Panc1 (cell line): ENCODE data around the gene OTUD3. TPM values are rescaled to one million over a fixed set of nuclear protein-coding genes. Genes with fewer than 3 reads are reported as not detected.

Source experiments
- ATAC-seq: fragments of 200-7000 bp; cut with Tn5 transposase; 2 replicates; pipeline ENCODE4 v1.9.1; 2020; ENCODE audit warnings: mild to moderate bottlenecking, moderate library complexity
- BruUV-seq: library from RNA; stranded (reverse); fragments of 400-500 nt; replicated peaks from 2 replicates; lab custom pipeline; 2021; lab: Mats Ljungman, UMichigan
- CTCF ChIA-PET: fragments of 300-600 bp; sonication (Branson Sonifier 250); formaldehyde crosslinking; loops from one replicate; lab custom pipeline; 2022; ENCODE audit warnings: antibody characterized with exemption; lab: Charles Lee
- POLR2A ChIA-PET: fragments of 300-600 bp; sonication (Branson Sonifier 250); formaldehyde crosslinking; loops from one replicate; lab custom pipeline; 2022; ENCODE audit warnings: antibody characterized with exemption; lab: Charles Lee
- DNase-seq: peaks from one replicate; pipeline ENCODE4 v3.0.0-alpha.2; 2010; ENCODE audit warnings: low read depth, low spot score
- H3K27ac ChIP-seq: 2 replicates; pipeline ENCODE4 v1.5.1; 2011; ENCODE audit warnings: mild to moderate bottlenecking, low read length, inconsistent platforms
- H3K27me3 ChIP-seq: fragments of 200-500 bp; sonication (Bioruptor generic); 2 replicates; pipeline ENCODE4 v1.6.0; 2014; ENCODE audit warnings: low read length, inconsistent platforms; ENCODE audit not compliant: control insufficient read depth, insufficient read depth
- H3K36me3 ChIP-seq: fragments of 200-500 bp; sonication (Bioruptor generic); 2 replicates; pipeline ENCODE4 v1.5.1; 2014; ENCODE audit warnings: inconsistent platforms, mild to moderate bottlenecking, low read length, moderate library complexity; ENCODE audit not compliant: control insufficient read depth, insufficient read depth
- H3K4me1 ChIP-seq: 2 replicates; pipeline ENCODE4 v1.5.1; 2011; ENCODE audit warnings: inconsistent platforms, mild to moderate bottlenecking, low read length, moderate library complexity; ENCODE audit not compliant: control insufficient read depth, insufficient read depth
- H3K4me3 ChIP-seq, 2 experiments: 2 replicates each; pipeline ENCODE4 v1.5.1; 2011 to 2012; ENCODE audit warnings: low read depth in 2 of 2, low read length in 2 of 2, mild to moderate bottlenecking in 2 of 2, inconsistent platforms in 1 of 2, moderate library complexity in 1 of 2
- H3K9me3 ChIP-seq: fragments of 200-500 bp; sonication (Bioruptor generic); 2 replicates; pipeline ENCODE4 v1.5.1; 2014; ENCODE audit warnings: low read depth, mild to moderate bottlenecking, inconsistent platforms, low read length, moderate library complexity; ENCODE audit not compliant: control insufficient read depth, insufficient read depth
- POLR2AphosphoS5 ChIP-seq: IDR thresholded peaks from 2 replicates; pipeline ENCODE4 v1.6.1; 2012; ENCODE audit warnings: mild to moderate bottlenecking, low read depth, low read length, moderate library complexity
- SIN3A ChIP-seq: IDR thresholded peaks from 2 replicates; pipeline ENCODE4 v1.6.1; 2012; ENCODE audit warnings: low read depth, mild to moderate bottlenecking, low read length, moderate library complexity, borderline replicate concordance; ENCODE audit not compliant: insufficient read depth
- TCF7L2 ChIP-seq: IDR thresholded peaks from 2 replicates; pipeline ENCODE4 v1.6.1; 2011; ENCODE audit warnings: mild to moderate bottlenecking, low read depth, low read length, inconsistent platforms
- in situ Hi-C: cut with HindIII; loops from 2 replicates; pipeline ENCODE4 v1.10.0; 2016; ENCODE audit warnings: low sequenced_read_pairs, low pct_unique_long_range_greater_than_20kb
- intact Hi-C: fragments of 100-400 bp; cut with micrococcal nuclease; formaldehyde crosslinking; loops from one replicate; pipeline ENCODE4 v1.10.0; 2022; ENCODE audit not compliant: unreplicated experiment
- total RNA-seq: library from RNA; stranded (reverse); gene quantifications from one replicate; pipeline ENCODE4 v1.2.1, GENCODE V29; 2021; ENCODE audit not compliant: unreplicated experiment
- TF ChIP-seq, protein P1 (sequence below), 2 experiments: IDR thresholded peaks; 2 replicates each; pipeline ENCODE4 v1.6.1; 2011 to 2012; ENCODE audit warnings: low read depth in 2 of 2, control low read depth in 1 of 2, low read length in 1 of 2, mild to moderate bottlenecking in 1 of 2, moderate library complexity in 1 of 2; ENCODE audit not compliant: insufficient read depth in 1 of 2
- TF ChIP-seq, protein P2 (sequence below): fragments of 450-650 bp; IDR thresholded peaks from 2 replicates; pipeline ENCODE4 v1.5.1; 2017; ENCODE audit warnings: mild to moderate bottlenecking

OTUD3 gene
- total RNA-seq, 1 experiment from 2014 or later, result 14.1 TPM

DNA sequence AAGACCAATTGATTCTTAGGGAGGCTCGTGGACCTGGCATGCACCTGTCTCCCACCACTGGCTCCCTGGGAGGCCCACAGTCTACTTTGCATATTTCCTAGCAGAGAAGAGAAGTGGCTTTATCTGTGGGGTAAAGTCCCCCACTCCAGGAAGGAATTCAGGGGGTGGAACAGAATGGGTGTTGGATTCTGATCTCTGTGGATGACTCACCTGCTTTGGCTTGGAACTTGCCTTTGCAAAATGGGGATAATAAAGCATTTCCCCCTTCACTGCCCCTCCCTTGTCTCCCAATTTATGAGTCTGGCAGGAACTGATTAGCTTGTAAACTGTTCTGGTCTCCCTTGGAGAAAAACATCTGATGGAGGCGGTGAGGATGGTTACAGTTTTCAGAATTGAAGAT, 21.2 kb upstream of the OTUD3 start:
- DNase-seq, result no peak
- TF ChIP-seq, protein P1, sequence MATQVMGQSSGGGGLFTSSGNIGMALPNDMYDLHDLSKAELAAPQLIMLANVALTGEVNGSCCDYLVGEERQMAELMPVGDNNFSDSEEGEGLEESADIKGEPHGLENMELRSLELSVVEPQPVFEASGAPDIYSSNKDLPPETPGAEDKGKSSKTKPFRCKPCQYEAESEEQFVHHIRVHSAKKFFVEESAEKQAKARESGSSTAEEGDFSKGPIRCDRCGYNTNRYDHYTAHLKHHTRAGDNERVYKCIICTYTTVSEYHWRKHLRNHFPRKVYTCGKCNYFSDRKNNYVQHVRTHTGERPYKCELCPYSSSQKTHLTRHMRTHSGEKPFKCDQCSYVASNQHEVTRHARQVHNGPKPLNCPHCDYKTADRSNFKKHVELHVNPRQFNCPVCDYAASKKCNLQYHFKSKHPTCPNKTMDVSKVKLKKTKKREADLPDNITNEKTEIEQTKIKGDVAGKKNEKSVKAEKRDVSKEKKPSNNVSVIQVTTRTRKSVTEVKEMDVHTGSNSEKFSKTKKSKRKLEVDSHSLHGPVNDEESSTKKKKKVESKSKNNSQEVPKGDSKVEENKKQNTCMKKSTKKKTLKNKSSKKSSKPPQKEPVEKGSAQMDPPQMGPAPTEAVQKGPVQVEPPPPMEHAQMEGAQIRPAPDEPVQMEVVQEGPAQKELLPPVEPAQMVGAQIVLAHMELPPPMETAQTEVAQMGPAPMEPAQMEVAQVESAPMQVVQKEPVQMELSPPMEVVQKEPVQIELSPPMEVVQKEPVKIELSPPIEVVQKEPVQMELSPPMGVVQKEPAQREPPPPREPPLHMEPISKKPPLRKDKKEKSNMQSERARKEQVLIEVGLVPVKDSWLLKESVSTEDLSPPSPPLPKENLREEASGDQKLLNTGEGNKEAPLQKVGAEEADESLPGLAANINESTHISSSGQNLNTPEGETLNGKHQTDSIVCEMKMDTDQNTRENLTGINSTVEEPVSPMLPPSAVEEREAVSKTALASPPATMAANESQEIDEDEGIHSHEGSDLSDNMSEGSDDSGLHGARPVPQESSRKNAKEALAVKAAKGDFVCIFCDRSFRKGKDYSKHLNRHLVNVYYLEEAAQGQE (IDR thresholded peaks at IDR 0.05; ENCODE audit: insufficient read depth in 1 of 2, low read depth in 2 of 2, low read length in 1 of 2), result no peak
- TF ChIP-seq, protein P2, sequence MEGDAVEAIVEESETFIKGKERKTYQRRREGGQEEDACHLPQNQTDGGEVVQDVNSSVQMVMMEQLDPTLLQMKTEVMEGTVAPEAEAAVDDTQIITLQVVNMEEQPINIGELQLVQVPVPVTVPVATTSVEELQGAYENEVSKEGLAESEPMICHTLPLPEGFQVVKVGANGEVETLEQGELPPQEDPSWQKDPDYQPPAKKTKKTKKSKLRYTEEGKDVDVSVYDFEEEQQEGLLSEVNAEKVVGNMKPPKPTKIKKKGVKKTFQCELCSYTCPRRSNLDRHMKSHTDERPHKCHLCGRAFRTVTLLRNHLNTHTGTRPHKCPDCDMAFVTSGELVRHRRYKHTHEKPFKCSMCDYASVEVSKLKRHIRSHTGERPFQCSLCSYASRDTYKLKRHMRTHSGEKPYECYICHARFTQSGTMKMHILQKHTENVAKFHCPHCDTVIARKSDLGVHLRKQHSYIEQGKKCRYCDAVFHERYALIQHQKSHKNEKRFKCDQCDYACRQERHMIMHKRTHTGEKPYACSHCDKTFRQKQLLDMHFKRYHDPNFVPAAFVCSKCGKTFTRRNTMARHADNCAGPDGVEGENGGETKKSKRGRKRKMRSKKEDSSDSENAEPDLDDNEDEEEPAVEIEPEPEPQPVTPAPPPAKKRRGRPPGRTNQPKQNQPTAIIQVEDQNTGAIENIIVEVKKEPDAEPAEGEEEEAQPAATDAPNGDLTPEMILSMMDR, result no peak
- TF ChIP-seq POLR2AphosphoS5, result no peak
- no peak for TF ChIP-seq TCF7L2
- TF ChIP-seq SIN3A, result no peak
- no peak overlapping the region for H3K4me3 ChIP-seq
- BruUV-seq, result no TSS peak
- no peak for ATAC-seq
- H3K27me3 ChIP-seq, result peaks cover 2% of the 10 kb centered on the region; the same call in 1 of the 2 replicates
- no peaks in the 10 kb centered on the region for H3K4me1 ChIP-seq
- intact Hi-C loops, result no loop called here
- no peak overlapping the region for H3K27ac ChIP-seq
- no peaks in the 10 kb centered on the region for H3K36me3 ChIP-seq
- H3K9me3 ChIP-seq, result peaks cover 3% of the 10 kb centered on the region; the same call in 1 of the 2 replicates
- in situ Hi-C loops, result no loop called here
- ChIA-PET CTCF (no interaction called here), POLR2A (no interaction called here)

DNA sequence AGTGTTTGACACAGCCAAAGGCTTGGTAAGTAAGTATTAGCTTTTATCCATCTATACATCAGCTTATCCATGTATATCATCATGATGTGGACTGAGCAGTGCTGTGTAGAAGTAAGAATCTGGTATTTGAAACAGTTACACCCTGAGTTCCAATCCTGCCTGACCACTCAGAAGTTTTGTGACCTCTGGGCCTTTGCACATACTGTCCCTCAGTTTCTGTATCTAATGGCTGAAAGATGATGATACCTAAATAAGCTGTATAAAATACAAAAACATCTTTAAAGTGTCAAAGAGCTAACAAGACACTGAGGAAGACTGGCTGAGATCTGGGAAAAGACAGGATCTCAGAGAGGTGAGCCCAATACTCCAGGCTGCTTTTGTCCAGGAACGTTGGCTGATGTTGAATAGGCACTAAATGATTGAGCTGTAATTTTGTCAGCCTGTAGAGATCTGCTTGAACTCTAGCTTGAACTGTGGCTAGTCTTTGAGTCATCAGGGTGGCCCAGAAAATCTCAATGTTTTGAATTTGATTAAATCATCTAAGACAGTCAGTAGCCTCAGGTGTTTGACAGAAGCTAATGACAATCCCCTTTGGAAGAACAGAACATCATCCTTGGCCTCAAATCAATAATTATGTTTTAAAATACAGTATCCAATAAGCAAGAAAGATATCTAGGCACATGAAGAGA, 20.2 kb upstream of the OTUD3 start:
- Histone ChIP-seq H3K9me3 (peaks cover 3% of the 10 kb centered on the region; the same call in 1 of the 2 replicates), H3K27me3 (peaks cover 4% of the 10 kb centered on the region; the same call in 1 of the 2 replicates), H3K4me3 (no peak overlapping the region), H3K4me1 (no peaks in the 10 kb centered on the region), H3K27ac (no peak overlapping the region), H3K36me3 (no peaks in the 10 kb centered on the region)
- DNase-seq (no peak), ATAC-seq (no peak)
- TF ChIP-seq, protein P1 (IDR thresholded peaks at IDR 0.05; ENCODE audit: insufficient read depth in 1 of 2, low read depth in 2 of 2, low read length in 1 of 2), result no peak
- TF ChIP-seq, protein P2, result no peak
- TF ChIP-seq POLR2AphosphoS5 (no peak), TCF7L2 (no peak), SIN3A (no peak)
- in situ Hi-C loops (no loop called here), intact Hi-C loops (no loop called here)
- ChIA-PET POLR2A (interaction anchor here (0.6 kb wide), 1 partner anchor 475 kb away, joined by 5 read pairs; no protein-coding TSS in a partner anchor), CTCF (no interaction called here)
- BruUV-seq, result no TSS peak
